GM11168 (cell line): ENCODE measurements around the gene GAD1.

ENCODE experiments used
- in situ Hi-C: fragments of 300-500 bp; cut with MboI; formaldehyde crosslinking; loops from one replicate; pipeline ENCODE4 v1.12.0; 2022; ENCODE audit warnings: low sequenced_read_pairs; ENCODE audit not compliant: unreplicated experiment

The GAD1 gene

GRCh38 chr2:170886386-170886785 lies 69.7 kb downstream of the GAD1 start:
- in situ Hi-C loops, result no loop called here

- in situ Hi-C loops, result no loop called here
These were observed 70.8 kb downstream of the GAD1 start for GRCh38 chr2:170887496-170887895.

GRCh38 chr2:170887896-170888295 lies 71.2 kb downstream of the GAD1 start:
- in situ Hi-C loops, result no loop called here

- in situ Hi-C loops, result no loop called here
These were observed 75.2 kb downstream of the GAD1 start for GRCh38 chr2:170891893-170892292.

- in situ Hi-C loops, result no loop called here
These were observed 75.8 kb downstream of the GAD1 start for GRCh38 chr2:170892391-170892951.

- in situ Hi-C loops, result no loop called here
These were observed 78.5 kb downstream of the GAD1 start for GRCh38 chr2:170895023-170895757.

GRCh38 chr2:170896622-170897021 lies 79.9 kb downstream of the GAD1 start:
- in situ Hi-C loops, result no loop called here

GRCh38 chr2:170897108-170897507 lies 80.4 kb downstream of the GAD1 start:
- in situ Hi-C loops, result no loop called here

GRCh38 chr2:170905864-170906263 lies 89.2 kb downstream of the GAD1 start:
- in situ Hi-C loops, result no loop called here
